HEK293T (cell line): ENCODE data around the gene HOMER2.

Source experiments
- ARNT ChIP-seq: fragments of 450-650 bp; IDR thresholded peaks from 2 replicates; pipeline ENCODE4 v1.6.1; 2017; ENCODE audit warnings: mild to moderate bottlenecking
- BHLHE40 ChIP-seq: fragments of 450-650 bp; IDR thresholded peaks from 2 replicates; pipeline ENCODE4 v1.6.1; 2016; ENCODE audit warnings: mild to moderate bottlenecking, moderate library complexity, borderline replicate concordance
- ELF4 ChIP-seq: fragments of 450-650 bp; IDR thresholded peaks from 2 replicates; pipeline ENCODE4 v1.6.1; 2017; ENCODE audit warnings: antibody characterized with exemption
- FOXA1 ChIP-seq: fragments of 450-650 bp; IDR thresholded peaks from 2 replicates; pipeline ENCODE4 v1.6.1; 2016; ENCODE audit warnings: mild to moderate bottlenecking
- FOXK2 ChIP-seq: fragments of 450-650 bp; IDR thresholded peaks from 2 replicates; pipeline ENCODE4 v1.6.1; 2016; ENCODE audit warnings: mild to moderate bottlenecking
- FOXM1 ChIP-seq: fragments of 450-650 bp; IDR thresholded peaks from 2 replicates; pipeline ENCODE4 v1.6.1; 2017; ENCODE audit warnings: mild to moderate bottlenecking, borderline replicate concordance
- HDGF ChIP-seq: fragments of 450-650 bp; IDR thresholded peaks from 2 replicates; pipeline ENCODE4 v1.6.1; 2017; ENCODE audit warnings: antibody characterized with exemption, borderline replicate concordance
- NFRKB ChIP-seq: fragments of 450-650 bp; IDR thresholded peaks from 2 replicates; pipeline ENCODE4 v1.6.1; 2016; ENCODE audit warnings: mild to moderate bottlenecking, moderate library complexity
- SP1 ChIP-seq: fragments of 450-650 bp; IDR thresholded peaks from 2 replicates; pipeline ENCODE4 v1.6.1; 2017
- SUZ12 ChIP-seq: fragments of 450-650 bp; IDR thresholded peaks from 2 replicates; pipeline ENCODE4 v1.6.1; 2016; ENCODE audit warnings: mild to moderate bottlenecking
- TARDBP ChIP-seq: fragments of 450-650 bp; IDR thresholded peaks from 2 replicates; pipeline ENCODE4 v1.6.1; 2016
- TF ChIP-seq, protein P1 (sequence below): fragments of 450-650 bp; IDR thresholded peaks from 2 replicates; pipeline ENCODE4 v1.6.1; 2016

DNA sequence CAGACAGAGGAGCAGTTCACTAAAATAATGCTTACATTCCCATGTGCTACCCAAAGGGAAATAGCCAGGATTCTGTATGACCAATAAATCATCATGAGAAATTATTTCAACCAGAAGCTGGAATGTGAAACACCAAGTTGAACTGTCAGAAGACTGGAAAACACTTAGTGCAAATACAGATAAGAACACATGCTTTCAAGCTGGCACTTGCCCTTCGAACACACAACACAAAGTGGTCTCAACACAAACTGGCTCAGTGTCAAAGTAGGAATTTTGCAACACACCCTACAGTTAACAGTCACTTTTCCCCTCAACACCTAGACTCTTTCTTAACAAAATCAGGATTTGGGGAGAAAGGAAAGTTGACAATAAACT lies 148.0 kb downstream of the HOMER2 start:
- TF ChIP-seq ARNT (no peak), FOXA1 (no peak), FOXK2 (no peak), NFRKB (no peak), FOXM1 (no peak), SUZ12 (no peak), TARDBP (no peak), HDGF (no peak), BHLHE40 (no peak), ELF4 (no peak), SP1 (no peak)
- TF ChIP-seq, protein P1, sequence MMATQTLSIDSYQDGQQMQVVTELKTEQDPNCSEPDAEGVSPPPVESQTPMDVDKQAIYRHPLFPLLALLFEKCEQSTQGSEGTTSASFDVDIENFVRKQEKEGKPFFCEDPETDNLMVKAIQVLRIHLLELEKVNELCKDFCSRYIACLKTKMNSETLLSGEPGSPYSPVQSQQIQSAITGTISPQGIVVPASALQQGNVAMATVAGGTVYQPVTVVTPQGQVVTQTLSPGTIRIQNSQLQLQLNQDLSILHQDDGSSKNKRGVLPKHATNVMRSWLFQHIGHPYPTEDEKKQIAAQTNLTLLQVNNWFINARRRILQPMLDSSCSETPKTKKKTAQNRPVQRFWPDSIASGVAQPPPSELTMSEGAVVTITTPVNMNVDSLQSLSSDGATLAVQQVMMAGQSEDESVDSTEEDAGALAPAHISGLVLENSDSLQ, result no peak
